Large intestine (tissue), 3 donors: ENCODE results near the gene N4BP2L2. TPM values are rescaled to one million over a fixed set of nuclear protein-coding genes. Genes with fewer than 3 reads are reported as not detected.

ENCODE experiments used
- DNase-seq, 2 donors: peaks; one replicate each; pipeline versions ENCODE4 v3.0.0 to v3.0.0-alpha.2; 2013
- H3K27ac ChIP-seq: one replicate; pipeline ENCODE4 v1.5.1; 2013; ENCODE audit warnings: low read length
- H3K27me3 ChIP-seq: 2 replicates; pipeline ENCODE4 v1.6.1; 2013; ENCODE audit warnings: low read length; ENCODE audit not compliant: control insufficient read depth, insufficient read depth
- H3K36me3 ChIP-seq: 2 replicates; pipeline ENCODE4 v1.6.1; 2013; ENCODE audit warnings: low read length; ENCODE audit not compliant: control insufficient read depth, insufficient read depth
- H3K4me1 ChIP-seq: one replicate; pipeline ENCODE4 v1.6.1; 2013; ENCODE audit warnings: low read length; ENCODE audit not compliant: control insufficient read depth, insufficient read depth
- H3K4me3 ChIP-seq: one replicate; pipeline ENCODE4 v1.5.1; 2013; ENCODE audit warnings: low read length
- H3K9me3 ChIP-seq: one replicate; pipeline ENCODE4 v1.6.1; 2013; ENCODE audit warnings: mild to moderate bottlenecking, low read depth, low read length, moderate library complexity; ENCODE audit not compliant: control insufficient read depth
- WGBS: methylation state at CpG from one replicate; pipeline ENCODE4 v1.1.5; 2013; ENCODE audit warnings: low lambda C conversion rate; ENCODE audit not compliant: insufficient coverage; 5-methylcytosine and 5-hydroxymethylcytosine counted together
- polyA plus RNA-seq: library from polyadenylated mRNA; unstranded; fragments of 120-200 nt; gene quantifications from one replicate; pipeline ENCODE4 v1.2.1, GENCODE V29; 2013

Gene N4BP2L2
- polyA plus RNA-seq, 1 donor, result 180 TPM

DNA sequence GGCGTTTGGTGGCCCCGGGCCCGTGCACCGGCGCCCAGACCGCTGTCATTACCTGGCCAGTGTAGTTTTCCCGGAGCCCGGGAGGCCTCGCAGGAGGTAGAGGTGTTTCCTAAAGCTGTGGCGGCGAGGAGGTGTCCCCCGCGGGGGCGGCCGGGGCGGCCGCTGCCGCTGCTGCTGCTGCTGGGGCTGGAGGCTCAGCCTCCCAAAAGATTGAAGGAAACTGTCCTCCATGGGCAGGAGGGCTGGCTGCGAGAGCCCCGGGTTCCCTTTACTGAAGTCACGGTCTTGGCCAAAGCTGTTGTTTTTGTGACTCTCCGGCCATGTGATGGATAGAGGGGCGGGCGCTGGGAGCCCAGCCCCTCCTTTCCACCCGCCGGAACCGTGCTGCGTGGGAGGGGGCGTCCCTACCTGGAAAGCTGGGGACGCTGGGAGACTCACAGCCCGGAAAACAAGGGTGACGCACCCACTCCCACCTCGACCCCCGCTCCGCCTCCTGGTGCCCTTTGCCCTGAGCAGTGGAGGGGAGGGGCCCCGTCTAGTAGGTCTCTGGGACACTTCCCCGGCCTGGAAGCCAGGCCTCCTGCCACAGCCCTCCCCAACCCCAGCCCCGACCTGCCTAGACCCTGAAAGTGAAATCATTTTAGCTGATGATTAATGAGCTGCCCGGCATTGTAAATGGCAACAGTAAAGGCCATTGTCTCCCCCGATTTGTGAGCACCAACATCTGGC is 110.6 kb downstream of the N4BP2L2 start, which contains the start of gene N4BP2L1:
Gene N4BP2L1 (minus strand): TSS at position 279 of the 729 bp plus-strand sequence. CDS start 48 bp downstream, at position 231.
- no CpG with 5 or more reads among the region's 40 CpGs for WGBS
- Histone ChIP-seq H3K4me1 (peaks cover 6% of the 10 kb centered on the region), H3K27ac (peak within 1 kb of the TSS; percentile 66), H3K36me3 (no peaks in the 10 kb centered on the region), H3K9me3 (no peaks in the 10 kb centered on the region), H3K27me3 (no peaks in the 10 kb centered on the region), H3K4me3 (peak within 1 kb of the TSS; percentile 67)
- peak; percentile 76 to 89 for DNase-seq

DNA sequence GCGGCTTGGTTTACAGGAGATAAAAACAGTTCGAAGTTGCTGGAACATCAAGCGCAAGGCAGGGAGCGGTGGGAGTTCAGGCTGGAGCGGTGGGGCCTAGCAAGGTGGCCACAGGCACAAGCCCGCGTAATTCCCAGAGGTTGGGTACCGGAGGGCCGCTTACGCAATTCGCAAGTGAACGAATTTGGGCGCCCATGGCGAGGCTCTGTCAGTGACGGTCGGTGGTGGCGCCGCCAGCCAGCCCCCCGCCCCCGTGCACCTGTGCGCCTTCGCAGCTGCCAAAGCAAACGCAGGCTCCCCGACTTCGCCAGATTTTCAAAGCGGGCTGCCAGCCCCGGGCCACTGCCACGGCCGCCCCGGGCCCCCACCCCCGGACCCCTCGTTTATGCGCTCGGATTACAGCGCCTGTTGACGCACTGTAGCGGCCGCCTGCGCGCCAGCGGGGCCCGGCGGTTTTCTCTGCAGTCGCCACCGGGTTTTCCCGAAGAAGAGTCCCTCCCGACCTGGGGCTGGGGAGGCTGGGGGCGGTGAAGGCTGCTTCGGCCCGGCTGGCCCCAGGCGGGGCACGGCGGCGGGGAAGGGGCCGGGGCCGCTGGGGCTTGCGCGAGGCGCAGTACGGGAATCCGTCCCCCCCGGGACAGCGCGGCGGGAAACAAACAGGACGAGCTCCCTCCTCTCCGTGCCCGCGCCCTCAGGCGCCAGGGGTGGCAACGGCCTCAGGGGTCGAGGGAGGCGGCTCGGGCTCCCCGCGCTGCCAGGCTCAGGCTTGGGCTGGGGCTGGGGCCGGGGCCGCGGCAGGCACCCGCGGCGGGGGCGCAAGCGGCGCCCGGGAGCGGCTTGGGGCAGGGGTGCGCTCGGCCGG is 111.4 kb downstream of the N4BP2L2 start:
- Histone ChIP-seq H3K27ac (peak overlapping the region; percentile 66), H3K4me1 (peaks cover 6% of the 10 kb centered on the region), H3K27me3 (no peaks in the 10 kb centered on the region), H3K36me3 (no peaks in the 10 kb centered on the region), H3K4me3 (peak overlapping the region; percentile 67), H3K9me3 (no peaks in the 10 kb centered on the region)
- DNase-seq, result peak; percentile 7 to 67
- WGBS, result no CpG with 5 or more reads among the region's 90 CpGs

DNA sequence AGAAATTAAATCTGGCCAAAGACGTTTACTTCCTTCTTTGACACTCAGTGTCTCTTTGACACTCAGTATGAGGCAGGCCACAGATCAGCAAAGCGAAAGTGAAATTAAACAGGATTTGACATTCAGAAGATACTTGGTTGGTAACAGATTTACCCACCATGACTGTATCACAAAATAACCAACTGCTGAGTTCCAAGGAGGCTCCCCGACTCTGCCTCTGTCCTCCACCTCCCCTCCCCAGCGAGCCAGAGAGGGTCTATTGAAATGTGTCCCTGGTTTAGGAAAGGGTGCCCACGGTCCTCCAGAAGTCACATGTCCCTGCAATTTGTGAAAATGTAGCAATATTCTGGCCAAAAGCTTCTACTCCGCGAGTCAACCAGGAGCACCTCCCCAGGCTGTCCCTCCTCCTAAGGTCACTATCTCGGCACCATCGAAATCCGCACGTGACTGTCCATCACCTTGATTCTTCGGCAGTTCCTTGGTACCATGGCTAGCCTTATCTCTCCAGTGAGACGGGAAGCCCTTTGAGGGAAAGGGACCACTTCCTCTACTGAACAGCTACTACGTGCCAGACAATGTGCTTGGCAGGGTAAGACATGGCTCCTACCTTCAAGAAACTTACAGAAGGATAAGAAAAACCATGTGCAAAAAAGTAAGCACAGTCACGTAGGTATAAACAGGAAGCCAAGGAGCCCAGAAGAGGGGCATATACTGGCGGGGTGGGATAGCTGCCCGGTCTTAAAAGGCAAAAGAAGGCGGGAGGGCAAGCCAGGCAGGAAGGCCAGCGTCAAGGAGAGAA is 112.2 kb downstream of the N4BP2L2 start:
- H3K9me3 ChIP-seq, result no peaks in the 10 kb centered on the region
- H3K4me1 ChIP-seq, result peaks cover 6% of the 10 kb centered on the region
- H3K27ac ChIP-seq, result peak overlapping the region; percentile 34
- peak overlapping the region; percentile 67 for H3K4me3 ChIP-seq
- no peaks in the 10 kb centered on the region for H3K27me3 ChIP-seq
- WGBS, result 30% methylated on average over 2 of the region's 19 CpGs
- no peaks in the 10 kb centered on the region for H3K36me3 ChIP-seq
- peak; percentile 48 to 75 for DNase-seq

DNA sequence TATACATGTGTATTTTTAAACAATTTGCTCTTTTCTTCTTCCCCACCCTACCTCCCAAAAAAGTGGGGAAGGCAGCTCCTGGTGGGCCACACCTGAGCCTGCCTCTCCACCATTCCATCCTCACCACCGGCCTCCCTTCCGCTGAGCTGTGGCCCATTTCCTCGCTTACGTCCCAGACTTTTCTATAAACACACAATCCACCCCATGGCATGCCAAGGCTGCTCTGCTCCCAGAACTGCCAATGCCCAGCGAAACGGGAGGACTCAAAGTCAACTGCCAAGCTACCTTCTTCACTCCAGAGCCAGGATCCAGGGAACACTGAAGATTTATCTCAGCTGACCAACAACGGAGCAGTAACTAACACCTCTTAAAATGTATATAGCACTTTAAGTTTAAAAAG is 113.4 kb downstream of the N4BP2L2 start:
- H3K36me3 ChIP-seq, result no peaks in the 10 kb centered on the region
- peaks cover 6% of the 10 kb centered on the region for H3K4me1 ChIP-seq
- no peak overlapping the region for H3K27ac ChIP-seq
- no peaks in the 10 kb centered on the region for H3K9me3 ChIP-seq
- 80% methylated on average over 1 of the region's 7 CpGs for WGBS
- H3K27me3 ChIP-seq, result no peaks in the 10 kb centered on the region
- no peak for DNase-seq
- H3K4me3 ChIP-seq, result no peak overlapping the region

DNA sequence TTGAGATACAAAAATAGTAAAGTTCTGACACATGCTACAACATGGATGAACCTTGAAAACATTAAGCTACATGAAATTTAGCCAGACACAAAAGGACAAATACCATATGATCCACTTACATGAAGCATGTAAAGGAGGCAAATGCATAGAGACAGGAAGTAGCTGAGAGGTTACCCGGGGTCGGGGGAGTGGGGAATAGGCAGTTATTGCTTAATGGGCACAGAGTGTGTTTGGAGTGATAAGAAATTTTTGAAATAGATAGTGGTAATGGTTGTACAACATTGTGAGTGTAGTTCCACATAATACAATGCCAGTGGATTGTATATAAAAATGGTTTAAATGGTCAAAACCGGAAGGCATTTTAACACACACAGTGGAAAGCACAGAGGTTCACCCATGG is 115.0 kb downstream of the N4BP2L2 start:
- no peaks in the 10 kb centered on the region for H3K27me3 ChIP-seq
- DNase-seq, result no peak
- H3K9me3 ChIP-seq, result peaks cover 3% of the 10 kb centered on the region
- no peak overlapping the region for H3K27ac ChIP-seq
- no peak overlapping the region for H3K4me3 ChIP-seq
- H3K4me1 ChIP-seq, result peaks cover 6% of the 10 kb centered on the region
- H3K36me3 ChIP-seq, result no peaks in the 10 kb centered on the region
- no CpG with 5 or more reads among the region's 3 CpGs for WGBS

DNA sequence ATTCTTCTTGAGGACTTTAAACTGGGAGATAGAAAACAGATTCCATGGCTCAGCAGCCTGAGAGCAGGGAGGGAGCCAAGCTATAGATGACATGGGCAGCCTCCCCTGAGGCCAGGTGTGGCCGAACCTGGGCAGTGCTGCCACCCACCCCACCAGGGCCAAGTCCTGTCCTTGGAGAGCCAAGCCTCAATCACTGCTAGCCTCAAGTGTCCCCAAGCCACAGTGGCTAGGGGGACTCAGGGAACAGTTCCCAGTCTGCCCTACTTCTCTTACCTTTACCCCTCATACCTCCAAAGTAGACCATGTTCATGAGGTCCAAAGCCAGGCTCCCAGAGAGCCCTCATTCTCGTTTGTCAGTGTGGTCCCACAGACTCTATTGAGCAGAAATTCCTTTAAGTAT is 118.7 kb downstream of the N4BP2L2 start:
- no peak overlapping the region for H3K27ac ChIP-seq
- no CpG with 5 or more reads among the region's 2 CpGs for WGBS
- no peaks in the 10 kb centered on the region for H3K27me3 ChIP-seq
- H3K9me3 ChIP-seq, result peaks cover 3% of the 10 kb centered on the region
- H3K36me3 ChIP-seq, result no peaks in the 10 kb centered on the region
- H3K4me3 ChIP-seq, result no peak overlapping the region
- DNase-seq, result no peak
- H3K4me1 ChIP-seq, result no peaks in the 10 kb centered on the region

DNA sequence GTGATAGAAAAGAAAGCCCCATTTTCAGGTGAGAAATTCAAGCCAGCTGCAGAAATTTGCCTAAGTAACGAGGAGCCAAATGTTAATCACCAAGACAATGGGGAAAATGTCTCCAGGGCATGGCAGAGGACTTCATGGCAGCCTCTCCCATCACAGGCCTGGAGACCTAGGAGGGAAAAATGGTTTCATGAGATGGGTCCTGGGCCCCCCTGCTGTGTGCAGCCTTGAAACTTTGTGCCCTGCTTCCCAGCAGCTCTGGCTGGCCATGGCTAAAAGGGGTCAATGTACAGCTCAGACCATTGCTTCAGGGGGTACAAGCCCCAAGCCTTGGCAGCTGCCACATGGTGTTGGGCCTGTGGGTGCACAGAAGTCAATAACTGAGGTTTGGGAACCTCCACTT is 120.6 kb downstream of the N4BP2L2 start:
- no CpG with 5 or more reads among the region's 1 CpG for WGBS
- Histone ChIP-seq H3K4me3 (no peak overlapping the region), H3K27me3 (no peaks in the 10 kb centered on the region), H3K36me3 (no peaks in the 10 kb centered on the region), H3K4me1 (no peaks in the 10 kb centered on the region), H3K27ac (no peak overlapping the region), H3K9me3 (peaks cover 3% of the 10 kb centered on the region)
- DNase-seq, result no peak

DNA sequence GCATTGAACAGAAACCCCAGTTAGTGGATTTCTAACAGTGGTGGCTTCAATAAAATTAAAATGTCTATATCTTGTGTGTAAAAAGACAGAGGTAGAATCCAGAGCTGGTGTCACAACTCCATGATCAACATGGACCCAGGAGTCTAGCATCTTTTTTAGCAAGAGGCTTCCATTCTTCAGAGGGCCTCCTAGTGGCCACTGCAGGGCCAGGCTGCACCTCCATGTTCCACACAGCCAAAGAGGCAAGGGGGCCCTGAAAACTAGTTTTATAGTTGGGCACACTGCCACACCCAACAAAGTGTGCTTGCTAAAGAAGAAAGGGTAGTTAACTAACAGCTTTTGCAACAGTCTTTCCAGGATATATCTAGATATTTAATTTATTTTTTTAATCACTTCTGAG is 123.6 kb downstream of the N4BP2L2 start:
- H3K36me3 ChIP-seq, result no peaks in the 10 kb centered on the region
- H3K9me3 ChIP-seq, result peaks cover 3% of the 10 kb centered on the region
- no peaks in the 10 kb centered on the region for H3K27me3 ChIP-seq
- H3K4me1 ChIP-seq, result no peaks in the 10 kb centered on the region
- no peak overlapping the region for H3K27ac ChIP-seq
- no peak for DNase-seq
- no peak overlapping the region for H3K4me3 ChIP-seq

DNA sequence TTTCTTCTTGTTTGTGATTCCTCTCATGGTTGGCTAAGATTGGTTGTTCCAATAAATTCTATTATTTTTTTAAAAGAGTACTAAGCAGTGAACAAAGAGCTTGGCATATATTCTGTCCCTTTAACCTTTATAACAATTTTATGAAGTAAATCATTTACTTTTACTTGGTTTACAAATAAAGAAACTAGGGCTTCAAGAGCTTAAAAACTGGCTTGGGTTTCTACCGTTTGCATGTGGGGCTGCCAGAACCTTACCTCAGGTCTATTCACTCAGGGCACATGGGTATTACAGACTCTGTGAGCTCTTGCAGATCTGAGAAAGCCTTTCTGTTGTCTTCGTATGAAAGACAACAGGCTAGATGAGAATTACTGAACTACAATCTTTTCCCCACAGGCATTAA is 124.0 kb downstream of the N4BP2L2 start:
- DNase-seq, result no peak
- peaks cover under 1% of the 10 kb centered on the region for H3K4me1 ChIP-seq
- no peak overlapping the region for H3K4me3 ChIP-seq
- H3K27me3 ChIP-seq, result no peaks in the 10 kb centered on the region
- WGBS, result no CpG with 5 or more reads among the region's 2 CpGs
- no peaks in the 10 kb centered on the region for H3K36me3 ChIP-seq
- no peak overlapping the region for H3K27ac ChIP-seq
- no peaks in the 10 kb centered on the region for H3K9me3 ChIP-seq

DNA sequence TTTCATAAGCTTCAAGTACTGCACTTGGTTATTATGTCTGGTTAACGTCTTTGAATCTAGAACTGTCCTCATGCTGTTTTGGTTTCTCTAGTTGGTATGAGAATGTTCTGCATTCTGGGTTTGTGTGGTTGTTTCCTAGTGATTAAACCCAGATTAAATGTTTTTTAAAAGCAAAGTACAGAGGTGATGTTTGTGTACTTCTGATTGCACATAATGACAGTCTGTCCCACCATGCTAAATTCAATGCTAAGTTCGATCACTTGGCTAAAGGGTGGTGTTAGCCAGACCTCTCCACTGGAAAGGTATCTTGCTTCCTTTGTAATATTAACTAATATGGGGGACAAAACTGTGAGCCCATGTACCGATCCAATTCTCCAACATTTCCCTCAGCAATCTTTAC is 125.3 kb downstream of the N4BP2L2 start:
- no peak for DNase-seq
- Histone ChIP-seq H3K4me3 (no peak overlapping the region), H3K4me1 (peaks cover 2% of the 10 kb centered on the region), H3K27me3 (no peaks in the 10 kb centered on the region), H3K36me3 (no peaks in the 10 kb centered on the region), H3K9me3 (no peaks in the 10 kb centered on the region), H3K27ac (no peak overlapping the region)
- 80% methylated on average over 1 of the region's 3 CpGs for WGBS
